Measurements from ENCODE around the gene BMP3. TPM values are rescaled to one million over a fixed set of nuclear protein-coding genes. Genes with fewer than 3 reads are reported as not detected.

Gene BMP3
- total and polyA plus RNA-seq, 4 donors = 0.47 TPM; not detected in 3

DNA sequence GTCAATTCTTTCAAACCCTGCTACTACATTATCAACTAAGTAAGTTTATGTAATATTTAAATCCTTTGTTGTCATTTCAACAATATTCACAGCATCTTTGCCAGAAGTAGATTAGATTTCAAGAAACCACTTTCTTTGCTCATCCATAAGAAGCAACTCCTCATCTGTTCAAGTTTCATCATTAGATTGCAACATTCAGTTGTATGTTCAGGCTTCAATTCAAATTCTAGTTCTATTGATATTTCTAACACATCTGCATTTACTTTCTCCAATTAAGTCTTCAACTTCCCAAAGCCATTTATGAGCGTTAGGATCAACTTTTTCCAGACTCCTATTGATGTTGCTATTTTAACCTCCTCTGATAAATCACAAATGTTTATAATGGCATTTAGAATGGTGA lies 66.1 kb downstream of the BMP3 start:
- WGBS = 86% methylated on average over 1 of the region's 1 CpG
- no peak for DNase-seq (ENCODE audit: low spot score)
- H3K27ac ChIP-seq (ENCODE audit: low read depth in 1 of 2, low read length in 2 of 2) = no peak overlapping the region
- H3K9ac ChIP-seq (ENCODE audit: low read depth in 1 of 2, low read length in 2 of 2) = no peak overlapping the region
- no peaks in the 10 kb centered on the region for H3K9me3 ChIP-seq (ENCODE audit: control insufficient read depth in 4 of 4, low read length in 3 of 4)
- H3K27me3 ChIP-seq (ENCODE audit: control insufficient read depth in 4 of 4, insufficient read depth in 4 of 4, low read length in 3 of 4) = no peaks in the 10 kb centered on the region
- H3K4me1 ChIP-seq (ENCODE audit: control insufficient read depth in 4 of 4, insufficient read depth in 4 of 4, low read length in 3 of 4) = no peaks in the 10 kb centered on the region
- no peak overlapping the region for H3K4me3 ChIP-seq (ENCODE audit: low read depth in 1 of 3, low read length in 3 of 3)
- TF ChIP-seq, protein P1, sequence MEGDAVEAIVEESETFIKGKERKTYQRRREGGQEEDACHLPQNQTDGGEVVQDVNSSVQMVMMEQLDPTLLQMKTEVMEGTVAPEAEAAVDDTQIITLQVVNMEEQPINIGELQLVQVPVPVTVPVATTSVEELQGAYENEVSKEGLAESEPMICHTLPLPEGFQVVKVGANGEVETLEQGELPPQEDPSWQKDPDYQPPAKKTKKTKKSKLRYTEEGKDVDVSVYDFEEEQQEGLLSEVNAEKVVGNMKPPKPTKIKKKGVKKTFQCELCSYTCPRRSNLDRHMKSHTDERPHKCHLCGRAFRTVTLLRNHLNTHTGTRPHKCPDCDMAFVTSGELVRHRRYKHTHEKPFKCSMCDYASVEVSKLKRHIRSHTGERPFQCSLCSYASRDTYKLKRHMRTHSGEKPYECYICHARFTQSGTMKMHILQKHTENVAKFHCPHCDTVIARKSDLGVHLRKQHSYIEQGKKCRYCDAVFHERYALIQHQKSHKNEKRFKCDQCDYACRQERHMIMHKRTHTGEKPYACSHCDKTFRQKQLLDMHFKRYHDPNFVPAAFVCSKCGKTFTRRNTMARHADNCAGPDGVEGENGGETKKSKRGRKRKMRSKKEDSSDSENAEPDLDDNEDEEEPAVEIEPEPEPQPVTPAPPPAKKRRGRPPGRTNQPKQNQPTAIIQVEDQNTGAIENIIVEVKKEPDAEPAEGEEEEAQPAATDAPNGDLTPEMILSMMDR (IDR thresholded peaks at IDR 0.05; ENCODE audit: low read depth, low read length, missing input control) = no peak
- TF ChIP-seq GABPA (IDR thresholded peaks at IDR 0.05 in 1 of 2, conservative IDR thresholded peaks at IDR 0.05 in 1 of 2) = no peak
- no peaks in the 10 kb centered on the region for H3K36me3 ChIP-seq (ENCODE audit: control insufficient read depth in 4 of 4, insufficient read depth in 3 of 4, low read depth in 1 of 4, low read length in 3 of 4)

DNA sequence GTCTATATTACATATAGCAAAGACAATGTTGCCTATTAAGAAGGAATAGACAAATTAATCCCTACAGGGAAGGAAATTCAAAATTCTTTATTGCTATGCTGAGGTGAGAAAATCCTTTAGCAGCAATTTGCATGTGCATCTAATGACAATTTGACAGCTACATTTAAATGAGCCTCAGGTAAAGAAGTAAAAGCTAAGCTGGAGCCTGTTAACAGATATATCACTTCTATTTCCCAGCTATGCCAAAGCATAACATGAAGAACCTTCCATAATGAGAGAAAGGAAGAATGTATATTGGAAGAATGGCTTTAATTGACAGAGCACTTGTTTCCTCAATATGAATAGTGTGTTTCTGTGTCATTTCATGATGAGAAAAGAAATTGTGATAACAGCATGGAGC lies 71.6 kb downstream of the BMP3 start:
- TF ChIP-seq, protein P2, sequence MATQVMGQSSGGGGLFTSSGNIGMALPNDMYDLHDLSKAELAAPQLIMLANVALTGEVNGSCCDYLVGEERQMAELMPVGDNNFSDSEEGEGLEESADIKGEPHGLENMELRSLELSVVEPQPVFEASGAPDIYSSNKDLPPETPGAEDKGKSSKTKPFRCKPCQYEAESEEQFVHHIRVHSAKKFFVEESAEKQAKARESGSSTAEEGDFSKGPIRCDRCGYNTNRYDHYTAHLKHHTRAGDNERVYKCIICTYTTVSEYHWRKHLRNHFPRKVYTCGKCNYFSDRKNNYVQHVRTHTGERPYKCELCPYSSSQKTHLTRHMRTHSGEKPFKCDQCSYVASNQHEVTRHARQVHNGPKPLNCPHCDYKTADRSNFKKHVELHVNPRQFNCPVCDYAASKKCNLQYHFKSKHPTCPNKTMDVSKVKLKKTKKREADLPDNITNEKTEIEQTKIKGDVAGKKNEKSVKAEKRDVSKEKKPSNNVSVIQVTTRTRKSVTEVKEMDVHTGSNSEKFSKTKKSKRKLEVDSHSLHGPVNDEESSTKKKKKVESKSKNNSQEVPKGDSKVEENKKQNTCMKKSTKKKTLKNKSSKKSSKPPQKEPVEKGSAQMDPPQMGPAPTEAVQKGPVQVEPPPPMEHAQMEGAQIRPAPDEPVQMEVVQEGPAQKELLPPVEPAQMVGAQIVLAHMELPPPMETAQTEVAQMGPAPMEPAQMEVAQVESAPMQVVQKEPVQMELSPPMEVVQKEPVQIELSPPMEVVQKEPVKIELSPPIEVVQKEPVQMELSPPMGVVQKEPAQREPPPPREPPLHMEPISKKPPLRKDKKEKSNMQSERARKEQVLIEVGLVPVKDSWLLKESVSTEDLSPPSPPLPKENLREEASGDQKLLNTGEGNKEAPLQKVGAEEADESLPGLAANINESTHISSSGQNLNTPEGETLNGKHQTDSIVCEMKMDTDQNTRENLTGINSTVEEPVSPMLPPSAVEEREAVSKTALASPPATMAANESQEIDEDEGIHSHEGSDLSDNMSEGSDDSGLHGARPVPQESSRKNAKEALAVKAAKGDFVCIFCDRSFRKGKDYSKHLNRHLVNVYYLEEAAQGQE (IDR thresholded peaks at IDR 0.05) = no peak
- TF ChIP-seq RXRA (IDR thresholded peaks at IDR 0.05) (no peak), FOXA2 (IDR thresholded peaks at IDR 0.05) (no peak), NR2F2 (IDR thresholded peaks at IDR 0.05) (no peak), TAF1 (conservative IDR thresholded peaks at IDR 0.05) (no peak), GABPA (IDR thresholded peaks at IDR 0.05 in 1 of 2, conservative IDR thresholded peaks at IDR 0.05 in 1 of 2) (no peak), RAD21 (IDR thresholded peaks at IDR 0.05) (no peak)
- TF ChIP-seq, protein P3, sequence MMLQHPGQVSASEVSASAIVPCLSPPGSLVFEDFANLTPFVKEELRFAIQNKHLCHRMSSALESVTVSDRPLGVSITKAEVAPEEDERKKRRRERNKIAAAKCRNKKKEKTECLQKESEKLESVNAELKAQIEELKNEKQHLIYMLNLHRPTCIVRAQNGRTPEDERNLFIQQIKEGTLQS (IDR thresholded peaks at IDR 0.05) = no peak
- TF ChIP-seq, protein P4, sequence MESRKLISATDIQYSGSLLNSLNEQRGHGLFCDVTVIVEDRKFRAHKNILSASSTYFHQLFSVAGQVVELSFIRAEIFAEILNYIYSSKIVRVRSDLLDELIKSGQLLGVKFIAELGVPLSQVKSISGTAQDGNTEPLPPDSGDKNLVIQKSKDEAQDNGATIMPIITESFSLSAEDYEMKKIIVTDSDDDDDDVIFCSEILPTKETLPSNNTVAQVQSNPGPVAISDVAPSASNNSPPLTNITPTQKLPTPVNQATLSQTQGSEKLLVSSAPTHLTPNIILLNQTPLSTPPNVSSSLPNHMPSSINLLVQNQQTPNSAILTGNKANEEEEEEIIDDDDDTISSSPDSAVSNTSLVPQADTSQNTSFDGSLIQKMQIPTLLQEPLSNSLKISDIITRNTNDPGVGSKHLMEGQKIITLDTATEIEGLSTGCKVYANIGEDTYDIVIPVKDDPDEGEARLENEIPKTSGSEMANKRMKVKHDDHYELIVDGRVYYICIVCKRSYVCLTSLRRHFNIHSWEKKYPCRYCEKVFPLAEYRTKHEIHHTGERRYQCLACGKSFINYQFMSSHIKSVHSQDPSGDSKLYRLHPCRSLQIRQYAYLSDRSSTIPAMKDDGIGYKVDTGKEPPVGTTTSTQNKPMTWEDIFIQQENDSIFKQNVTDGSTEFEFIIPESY (IDR thresholded peaks at IDR 0.05) = no peak
- Histone ChIP-seq H3K4me1 (ENCODE audit: control insufficient read depth in 4 of 4, insufficient read depth in 4 of 4, low read length in 3 of 4) (no peaks in the 10 kb centered on the region), H3K27ac (ENCODE audit: low read depth in 1 of 2, low read length in 2 of 2) (no peak overlapping the region), H3K27me3 (ENCODE audit: control insufficient read depth in 4 of 4, insufficient read depth in 4 of 4, low read length in 3 of 4) (no peaks in the 10 kb centered on the region), H3K9ac (ENCODE audit: low read depth in 1 of 2, low read length in 2 of 2) (no peak overlapping the region), H3K9me3 (ENCODE audit: control insufficient read depth in 4 of 4, low read length in 3 of 4) (no peaks in the 10 kb centered on the region), H3K4me3 (ENCODE audit: low read depth in 1 of 3, low read length in 3 of 3) (no peak overlapping the region), H3K36me3 (ENCODE audit: control insufficient read depth in 4 of 4, insufficient read depth in 3 of 4, low read depth in 1 of 4, low read length in 3 of 4) (no peaks in the 10 kb centered on the region)
- DNase-seq (ENCODE audit: low spot score) = no peak

DNA sequence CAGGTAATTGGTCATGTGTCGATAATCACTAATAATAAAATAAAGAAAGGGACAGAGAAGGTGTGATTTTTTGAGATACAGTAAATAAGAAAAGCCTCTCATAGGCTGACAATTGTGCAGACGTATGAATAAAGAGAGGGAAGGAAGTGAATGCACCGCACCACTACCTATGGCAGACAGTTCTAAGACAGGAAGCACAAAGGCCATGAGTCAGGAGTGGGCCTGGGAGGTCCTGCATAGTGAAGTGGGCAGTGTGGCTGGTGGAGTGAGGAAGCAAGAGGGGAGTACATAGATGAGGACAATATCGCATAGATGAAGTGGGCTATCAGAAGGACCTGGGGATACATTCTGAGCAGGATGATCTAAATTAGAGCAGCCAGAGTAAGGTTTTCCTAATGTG lies 75.6 kb downstream of the BMP3 start:
- no peak for DNase-seq (ENCODE audit: low spot score)
- Histone ChIP-seq H3K9me3 (ENCODE audit: control insufficient read depth in 4 of 4, low read length in 3 of 4) (no peaks in the 10 kb centered on the region), H3K4me1 (ENCODE audit: control insufficient read depth in 4 of 4, insufficient read depth in 4 of 4, low read length in 3 of 4) (no peaks in the 10 kb centered on the region), H3K27me3 (ENCODE audit: control insufficient read depth in 4 of 4, insufficient read depth in 4 of 4, low read length in 3 of 4) (no peaks in the 10 kb centered on the region), H3K4me3 (ENCODE audit: low read depth in 1 of 3, low read length in 3 of 3) (no peak overlapping the region), H3K9ac (ENCODE audit: low read depth in 1 of 2, low read length in 2 of 2) (no peak overlapping the region), H3K36me3 (ENCODE audit: control insufficient read depth in 4 of 4, insufficient read depth in 3 of 4, low read depth in 1 of 4, low read length in 3 of 4) (no peaks in the 10 kb centered on the region), H3K27ac (ENCODE audit: low read depth in 1 of 2, low read length in 2 of 2) (no peak overlapping the region)
- WGBS = 80% methylated on average over 4 of the region's 4 CpGs
- TF ChIP-seq, protein P5, sequence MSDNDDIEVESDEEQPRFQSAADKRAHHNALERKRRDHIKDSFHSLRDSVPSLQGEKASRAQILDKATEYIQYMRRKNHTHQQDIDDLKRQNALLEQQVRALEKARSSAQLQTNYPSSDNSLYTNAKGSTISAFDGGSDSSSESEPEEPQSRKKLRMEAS (IDR thresholded peaks at IDR 0.05) = no peak
- no peak for TF ChIP-seq JUND (IDR thresholded peaks at IDR 0.05)
- no peak for TF ChIP-seq FOXA1 (IDR thresholded peaks at IDR 0.05)
- TF ChIP-seq EGR1 (IDR thresholded peaks at IDR 0.05; ENCODE audit: low read depth in 2 of 2) = no peak
- no peak for TF ChIP-seq RXRA (IDR thresholded peaks at IDR 0.05)
- TF ChIP-seq, protein P3 (IDR thresholded peaks at IDR 0.05) = no peak
- no peak for TF ChIP-seq GABPA (IDR thresholded peaks at IDR 0.05 in 1 of 2, conservative IDR thresholded peaks at IDR 0.05 in 1 of 2)
- no peak for TF ChIP-seq YY1 (IDR thresholded peaks at IDR 0.05)
- TF ChIP-seq RAD21 (IDR thresholded peaks at IDR 0.05) = no peak
- TF ChIP-seq HNF4A (conservative IDR thresholded peaks at IDR 0.05) = no peak
- TF ChIP-seq, protein P2 (IDR thresholded peaks at IDR 0.05) = no peak
